Naive B cell (primary cell): ENCODE measurements around the gene CYTH1. TPM values are rescaled to one million over a fixed set of nuclear protein-coding genes. Genes with fewer than 3 reads are reported as not detected.

Experiments used
- ATAC-seq, 2 donors: fragments of 150-1000 bp; cut with Tn5 transposase; 2 replicates each; pipeline ENCODE4 v1.10.0; 2021; ENCODE audit warnings: low read depth in 2 of 2, mild to moderate bottlenecking in 2 of 2, moderate library complexity in 2 of 2
- DNase-seq: peaks from one replicate; pipeline ENCODE4 v3.0.0; 2022
- H3K27ac Mint-ChIP-seq, 6 donors: one replicate each; pipeline ENCODE4 v1.8.0; 2020 to 2022; ENCODE audit warnings: mild to moderate bottlenecking in 6 of 6, mixed read lengths in 6 of 6, moderate library complexity in 5 of 6, inconsistent platforms in 2 of 6
- H3K27me3 Mint-ChIP-seq, 3 donors: one replicate each; pipeline ENCODE4 v1.8.0; 2021 to 2022; ENCODE audit warnings: mixed read lengths in 3 of 3, mild to moderate bottlenecking in 1 of 3
- H3K36me3 Mint-ChIP-seq, 2 donors: one replicate each; pipeline ENCODE4 v1.8.0; 2020 to 2022; ENCODE audit warnings: mixed read lengths in 2 of 2, inconsistent platforms in 1 of 2, mild to moderate bottlenecking in 1 of 2
- H3K4me1 Mint-ChIP-seq, 3 donors: one replicate each; pipeline ENCODE4 v1.8.0; 2020 to 2022; ENCODE audit warnings: mixed read lengths in 3 of 3, inconsistent platforms in 1 of 3, mild to moderate bottlenecking in 1 of 3, moderate library complexity in 1 of 3
- H3K4me3 Mint-ChIP-seq, 8 donors: one replicate each; pipeline ENCODE4 v1.8.0; 2020 to 2022; ENCODE audit warnings: mild to moderate bottlenecking in 8 of 8, mixed read lengths in 8 of 8, moderate library complexity in 8 of 8, inconsistent platforms in 2 of 8
- H3K9me3 Mint-ChIP-seq, 7 donors: one replicate each; pipeline ENCODE4 v1.8.0; 2020 to 2022; ENCODE audit warnings: mixed read lengths in 7 of 7, mild to moderate bottlenecking in 5 of 7, inconsistent platforms in 2 of 7, moderate library complexity in 1 of 7
- polyA plus RNA-seq, 6 donors: library from polyadenylated mRNA; unstranded; fragments of 300-500 nt; fragmentation: Illumina TruSeq; gene quantifications; one replicate each; pipeline ENCODE4 v1.2.3, GENCODE V29; 2021; ENCODE audit warnings: low read depth in 6 of 6

CYTH1 gene
- polyA plus RNA-seq, 6 donors from 2014 or later, result 165 to 235 (median 190) TPM

GRCh38 chr17:78793415-78793814, 11.3 kb upstream of the CYTH1 start:
- H3K4me3 Mint-ChIP-seq, result no peak overlapping the region
- H3K4me1 Mint-ChIP-seq, result peaks cover 0 to 17% (median 8%) of the 10 kb centered on the region in 3 donors
- H3K27ac Mint-ChIP-seq, result peak overlapping the region in 1 of 6 donors; percentile 17
- ATAC-seq, result no peak
- H3K9me3 Mint-ChIP-seq, result no peaks in the 10 kb centered on the region
- H3K36me3 Mint-ChIP-seq, result peaks cover 18 to 20% of the 10 kb centered on the region in 2 donors
- H3K27me3 Mint-ChIP-seq, result no peaks in the 10 kb centered on the region
- DNase-seq, result no peak

GRCh38 chr17:78791840-78792709, 10.0 kb upstream of the CYTH1 start:
- peak overlapping the region in 1 of 8 donors; percentile 60 for H3K4me3 Mint-ChIP-seq
- H3K4me1 Mint-ChIP-seq, result peaks cover 0 to 18% (median 8%) of the 10 kb centered on the region in 3 donors

GRCh38 chr17:78790552-78790951, 8.5 kb upstream of the CYTH1 start:
- no peaks in the 10 kb centered on the region for H3K36me3 Mint-ChIP-seq
- no peak overlapping the region for H3K4me3 Mint-ChIP-seq
- DNase-seq, result no peak
- no peaks in the 10 kb centered on the region for H3K9me3 Mint-ChIP-seq
- H3K4me1 Mint-ChIP-seq, result peaks cover 0 to 18% (median 8%) of the 10 kb centered on the region in 3 donors
- no peaks in the 10 kb centered on the region for H3K27me3 Mint-ChIP-seq
- peak overlapping the region in 2 of 6 donors; percentile 3 to 51 for H3K27ac Mint-ChIP-seq
- no peak for ATAC-seq

More at GRCh38 chr17:78791840-78792709, 10.0 kb upstream of the CYTH1 start:
- H3K27me3 Mint-ChIP-seq, result no peaks in the 10 kb centered on the region
- peaks cover 12 to 13% of the 10 kb centered on the region in 2 donors for H3K36me3 Mint-ChIP-seq
- no peak for DNase-seq
- ATAC-seq, result no peak
- no peaks in the 10 kb centered on the region for H3K9me3 Mint-ChIP-seq
- H3K27ac Mint-ChIP-seq, result peak overlapping the region in 2 of 6 donors; percentile 38 to 65

GRCh38 chr17:78789663-78790181, 7.6 kb upstream of the CYTH1 start:
- Mint-ChIP-seq H3K4me1 (peaks cover 0 to 18% (median 8%) of the 10 kb centered on the region in 3 donors), H3K27me3 (no peaks in the 10 kb centered on the region), H3K27ac (peak overlapping the region in 2 of 6 donors; percentile 28 to 62), H3K9me3 (no peaks in the 10 kb centered on the region), H3K4me3 (peak overlapping the region in 1 of 8 donors; percentile 14), H3K36me3 (no peaks in the 10 kb centered on the region)
- DNase-seq (no peak), ATAC-seq (peak; percentile 28 to 57)

- Mint-ChIP-seq H3K27ac (peak overlapping the region in 1 of 6 donors; percentile 40), H3K4me3 (no peak overlapping the region), H3K27me3 (no peaks in the 10 kb centered on the region), H3K9me3 (no peaks in the 10 kb centered on the region), H3K36me3 (no peaks in the 10 kb centered on the region), H3K4me1 (peaks cover 0 to 15% (median 8%) of the 10 kb centered on the region in 3 donors)
- ATAC-seq (no peak), DNase-seq (no peak)
Observed at GRCh38 chr17:78789149-78789662, 7.1 kb upstream of the CYTH1 start.

GRCh38 chr17:78788451-78788850, 6.4 kb upstream of the CYTH1 start:
- DNase-seq, result no peak
- Mint-ChIP-seq H3K27me3 (no peaks in the 10 kb centered on the region), H3K36me3 (no peaks in the 10 kb centered on the region), H3K27ac (peak overlapping the region in 2 of 6 donors; percentile 71 to 81), H3K4me1 (peaks cover under 1 to 15% (median 15%) of the 10 kb centered on the region in 3 donors), H3K4me3 (peak overlapping the region in 1 of 8 donors; percentile 49), H3K9me3 (no peaks in the 10 kb centered on the region)
- ATAC-seq, result no peak

GRCh38 chr17:78787444-78787843, 5.4 kb upstream of the CYTH1 start:
- Mint-ChIP-seq H3K27ac (peak overlapping the region in 1 of 6 donors; percentile 9), H3K9me3 (no peaks in the 10 kb centered on the region), H3K4me1 (peaks cover 10 to 23% (median 15%) of the 10 kb centered on the region in 3 donors), H3K36me3 (no peaks in the 10 kb centered on the region), H3K27me3 (no peaks in the 10 kb centered on the region), H3K4me3 (peak overlapping the region in 1 of 8 donors; percentile 37)
- DNase-seq (no peak), ATAC-seq (no peak)

GRCh38 chr17:78785663-78786057, 3.6 kb upstream of the CYTH1 start:
- no peaks in the 10 kb centered on the region for H3K9me3 Mint-ChIP-seq
- peak overlapping the region in 1 of 8 donors; percentile 64 for H3K4me3 Mint-ChIP-seq
- ATAC-seq (no peak), DNase-seq (no peak)
- H3K27me3 Mint-ChIP-seq, result no peaks in the 10 kb centered on the region
- peaks cover 10 to 24% (median 15%) of the 10 kb centered on the region in 3 donors for H3K4me1 Mint-ChIP-seq
- no peak overlapping the region for H3K27ac Mint-ChIP-seq
- no peaks in the 10 kb centered on the region for H3K36me3 Mint-ChIP-seq

- Mint-ChIP-seq H3K27ac (peak overlapping the region in 1 of 6 donors; percentile 20), H3K4me1 (peaks cover 14 to 29% (median 18%) of the 10 kb centered on the region in 3 donors), H3K4me3 (peak overlapping the region in 1 of 8 donors; percentile 64), H3K27me3 (no peaks in the 10 kb centered on the region), H3K36me3 (no peaks in the 10 kb centered on the region), H3K9me3 (no peaks in the 10 kb centered on the region)
- no peak for DNase-seq
- ATAC-seq, result no peak
Observed at GRCh38 chr17:78785011-78785662, 3.1 kb upstream of the CYTH1 start.

- H3K27ac Mint-ChIP-seq, result peak overlapping the region in 1 of 6 donors; percentile 95
- H3K9me3 Mint-ChIP-seq, result no peaks in the 10 kb centered on the region
- H3K4me1 Mint-ChIP-seq, result peaks cover 21 to 30% (median 22%) of the 10 kb centered on the region in 3 donors
- H3K36me3 Mint-ChIP-seq, result no peaks in the 10 kb centered on the region
- ATAC-seq (no peak), DNase-seq (no peak)
- no peaks in the 10 kb centered on the region for H3K27me3 Mint-ChIP-seq
- H3K4me3 Mint-ChIP-seq, result peak overlapping the region in 3 of 8 donors; percentile 84 to 88 (median 84)
Observed at GRCh38 chr17:78784352-78784751, 2.3 kb upstream of the CYTH1 start.

- H3K9me3 Mint-ChIP-seq, result no peaks in the 10 kb centered on the region
- peaks cover 25 to 34% (median 28%) of the 10 kb centered on the region in 3 donors for H3K4me1 Mint-ChIP-seq
- no peak for ATAC-seq
- H3K36me3 Mint-ChIP-seq, result no peaks in the 10 kb centered on the region
- peak overlapping the region; percentile 36 to 93 (median 84) for H3K4me3 Mint-ChIP-seq
- H3K27ac Mint-ChIP-seq, result peak overlapping the region in 4 of 6 donors; percentile 38 to 95 (median 91)
- H3K27me3 Mint-ChIP-seq, result no peaks in the 10 kb centered on the region
- DNase-seq, result no peak
Observed at GRCh38 chr17:78783711-78784324, 1.7 kb upstream of the CYTH1 start.

- Mint-ChIP-seq H3K9me3 (no peaks in the 10 kb centered on the region), H3K36me3 (no peaks in the 10 kb centered on the region), H3K27ac (peak overlapping the region; percentile 71 to 95 (median 93)), H3K4me3 (peak overlapping the region; percentile 84 to 96 (median 90)), H3K27me3 (no peaks in the 10 kb centered on the region), H3K4me1 (peaks cover 20 to 56% (median 35%) of the 10 kb centered on the region in 3 donors)
- DNase-seq (peak; percentile 37), ATAC-seq (peak; percentile 3 to 11)
Observed at GRCh38 chr17:78781104-78781892, 775 bp downstream of the CYTH1 start.
